Sigmoid colon (tissue), 4 donors: ENCODE results near the gene KRTAP25-1.

ENCODE experiments used
- EP300 ChIP-seq, 4 donors: sonication (generic); formaldehyde crosslinking; IDR thresholded peaks; one replicate each; pipeline ENCODE4 v1.6.1; 2017; ENCODE audit warnings: antibody characterized with exemption in 4 of 4
- POLR2A ChIP-seq, 2 donors: fragments of 450-650 bp; IDR thresholded peaks; one replicate each; pipeline ENCODE4 v1.6.1; 2016; ENCODE audit warnings: antibody characterized with exemption in 2 of 2, mild to moderate bottlenecking in 2 of 2, moderate library complexity in 2 of 2
- POLR2AphosphoS5 ChIP-seq, 4 donors: sonication (generic); formaldehyde crosslinking; IDR thresholded peaks; one replicate each; pipeline ENCODE4 v1.6.1; 2017; ENCODE audit warnings: antibody characterized with exemption in 4 of 4
- TF ChIP-seq, protein P1 (sequence below), 4 experiments: fragments of 450-650 bp in 3 of 4; fragments of 200-600 bp in 1 of 4; IDR thresholded peaks; one replicate each; pipeline ENCODE4 v1.5.1; 2016 to 2019; ENCODE audit warnings: antibody characterized with exemption in 4 of 4, mild to moderate bottlenecking in 3 of 4, moderate library complexity in 2 of 4

DNA sequence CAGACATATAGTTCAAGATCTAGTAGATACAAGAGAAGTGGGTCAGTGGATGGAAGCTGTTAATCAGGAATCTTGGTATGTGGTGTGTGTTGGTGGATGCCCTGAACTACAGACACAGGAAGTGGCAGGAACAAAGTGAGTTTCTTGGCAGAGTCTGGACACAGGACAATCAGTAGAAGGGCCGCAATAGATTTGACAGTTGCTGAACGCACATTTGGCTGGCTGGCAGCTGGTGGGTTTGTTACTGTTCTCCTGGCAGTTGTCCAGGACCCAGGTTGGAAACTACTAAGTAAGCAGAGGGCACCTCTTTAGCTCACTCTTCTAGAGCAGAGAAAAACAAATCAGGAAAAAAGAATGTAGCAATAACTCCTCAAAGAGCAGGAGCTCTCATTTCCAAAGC lies 17.6 kb upstream of the KRTAP25-1 start:
- TF ChIP-seq POLR2A (IDR thresholded peaks at IDR 0.05) (no peak), POLR2AphosphoS5 (IDR thresholded peaks at IDR 0.05) (no peak), EP300 (IDR thresholded peaks at IDR 0.05) (no peak)
- TF ChIP-seq, protein P1, sequence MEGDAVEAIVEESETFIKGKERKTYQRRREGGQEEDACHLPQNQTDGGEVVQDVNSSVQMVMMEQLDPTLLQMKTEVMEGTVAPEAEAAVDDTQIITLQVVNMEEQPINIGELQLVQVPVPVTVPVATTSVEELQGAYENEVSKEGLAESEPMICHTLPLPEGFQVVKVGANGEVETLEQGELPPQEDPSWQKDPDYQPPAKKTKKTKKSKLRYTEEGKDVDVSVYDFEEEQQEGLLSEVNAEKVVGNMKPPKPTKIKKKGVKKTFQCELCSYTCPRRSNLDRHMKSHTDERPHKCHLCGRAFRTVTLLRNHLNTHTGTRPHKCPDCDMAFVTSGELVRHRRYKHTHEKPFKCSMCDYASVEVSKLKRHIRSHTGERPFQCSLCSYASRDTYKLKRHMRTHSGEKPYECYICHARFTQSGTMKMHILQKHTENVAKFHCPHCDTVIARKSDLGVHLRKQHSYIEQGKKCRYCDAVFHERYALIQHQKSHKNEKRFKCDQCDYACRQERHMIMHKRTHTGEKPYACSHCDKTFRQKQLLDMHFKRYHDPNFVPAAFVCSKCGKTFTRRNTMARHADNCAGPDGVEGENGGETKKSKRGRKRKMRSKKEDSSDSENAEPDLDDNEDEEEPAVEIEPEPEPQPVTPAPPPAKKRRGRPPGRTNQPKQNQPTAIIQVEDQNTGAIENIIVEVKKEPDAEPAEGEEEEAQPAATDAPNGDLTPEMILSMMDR (IDR thresholded peaks at IDR 0.05), result no peak
